ENCODE data around the gene SPATA46.

DNA sequence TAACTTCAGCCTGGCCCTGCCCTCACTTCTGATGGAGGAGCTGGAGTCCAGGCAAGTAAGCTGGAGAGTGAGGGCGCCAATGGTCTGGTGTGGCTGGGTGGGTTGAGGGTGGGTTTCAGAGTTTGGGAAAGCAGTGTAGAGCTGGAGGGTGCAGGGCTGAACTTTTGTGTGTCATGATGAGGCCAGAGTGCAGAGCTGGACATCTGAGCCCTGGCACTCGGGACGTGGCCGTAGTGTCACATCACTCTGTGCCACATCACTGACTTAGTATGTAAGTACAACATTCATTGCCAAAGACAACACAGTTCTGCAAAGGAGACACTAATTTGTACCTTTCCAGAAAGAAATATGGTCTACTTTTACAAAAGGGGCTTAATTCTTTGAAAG is 15.8 kb downstream of the SPATA46 start:
- TF ChIP-seq, protein P1, sequence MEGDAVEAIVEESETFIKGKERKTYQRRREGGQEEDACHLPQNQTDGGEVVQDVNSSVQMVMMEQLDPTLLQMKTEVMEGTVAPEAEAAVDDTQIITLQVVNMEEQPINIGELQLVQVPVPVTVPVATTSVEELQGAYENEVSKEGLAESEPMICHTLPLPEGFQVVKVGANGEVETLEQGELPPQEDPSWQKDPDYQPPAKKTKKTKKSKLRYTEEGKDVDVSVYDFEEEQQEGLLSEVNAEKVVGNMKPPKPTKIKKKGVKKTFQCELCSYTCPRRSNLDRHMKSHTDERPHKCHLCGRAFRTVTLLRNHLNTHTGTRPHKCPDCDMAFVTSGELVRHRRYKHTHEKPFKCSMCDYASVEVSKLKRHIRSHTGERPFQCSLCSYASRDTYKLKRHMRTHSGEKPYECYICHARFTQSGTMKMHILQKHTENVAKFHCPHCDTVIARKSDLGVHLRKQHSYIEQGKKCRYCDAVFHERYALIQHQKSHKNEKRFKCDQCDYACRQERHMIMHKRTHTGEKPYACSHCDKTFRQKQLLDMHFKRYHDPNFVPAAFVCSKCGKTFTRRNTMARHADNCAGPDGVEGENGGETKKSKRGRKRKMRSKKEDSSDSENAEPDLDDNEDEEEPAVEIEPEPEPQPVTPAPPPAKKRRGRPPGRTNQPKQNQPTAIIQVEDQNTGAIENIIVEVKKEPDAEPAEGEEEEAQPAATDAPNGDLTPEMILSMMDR (IDR thresholded peaks at IDR 0.05) = no peak
- TF ChIP-seq POLR2A (IDR thresholded peaks at IDR 0.05) = no peak
